ENCODE data around the gene ATG13. TPM values are rescaled to one million over a fixed set of nuclear protein-coding genes. Genes with fewer than 3 reads are reported as not detected.

ATG13 gene
- total and polyA plus RNA-seq, 2 experiments from 2014 or later, result 32.9 to 71.1 TPM

DNA sequence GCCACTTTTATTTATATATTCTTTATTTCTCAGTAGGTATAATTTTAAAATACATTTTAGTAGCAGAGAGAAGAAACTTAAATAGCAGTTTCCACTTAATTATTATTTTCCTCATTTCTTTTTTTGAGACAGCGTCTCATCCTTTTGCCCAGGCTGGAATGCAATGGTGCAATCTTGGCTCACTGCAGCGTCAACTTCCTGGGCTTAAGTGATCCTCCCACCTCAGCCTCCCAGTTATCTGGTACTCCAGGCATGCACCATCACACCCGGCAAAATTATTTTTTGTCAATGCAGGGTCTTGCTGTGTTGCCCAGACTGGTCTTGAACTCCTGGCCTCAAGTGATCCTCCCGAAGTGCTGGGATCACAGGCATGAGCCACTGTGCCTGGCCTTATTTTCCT is 38.3 kb downstream of the ATG13 start (continued):
- TF ChIP-seq ZNF331 (CRISPR knock-in tag; IDR thresholded peaks at IDR 0.05; ENCODE audit: low read depth) (no peak), POLR2AphosphoS5 (IDR thresholded peaks at IDR 0.05; ENCODE audit: low read depth) (no peak), EZH2phosphoT487 (IDR thresholded peaks at IDR 0.05; ENCODE audit: unreplicated experiment) (no peak), STAT1 (IDR thresholded peaks at IDR 0.05; ENCODE audit: unreplicated experiment) (no peak), NANOG (IDR thresholded peaks at IDR 0.05; ENCODE audit: borderline replicate concordance) (no peak), EZH2 (IDR thresholded peaks at IDR 0.05; ENCODE audit: low read depth, unreplicated experiment) (no peak), CREB1 (CRISPR knock-in tag; IDR thresholded peaks at IDR 0.05; ENCODE audit: low read depth) (no peak)
- TF ChIP-seq, protein P1, sequence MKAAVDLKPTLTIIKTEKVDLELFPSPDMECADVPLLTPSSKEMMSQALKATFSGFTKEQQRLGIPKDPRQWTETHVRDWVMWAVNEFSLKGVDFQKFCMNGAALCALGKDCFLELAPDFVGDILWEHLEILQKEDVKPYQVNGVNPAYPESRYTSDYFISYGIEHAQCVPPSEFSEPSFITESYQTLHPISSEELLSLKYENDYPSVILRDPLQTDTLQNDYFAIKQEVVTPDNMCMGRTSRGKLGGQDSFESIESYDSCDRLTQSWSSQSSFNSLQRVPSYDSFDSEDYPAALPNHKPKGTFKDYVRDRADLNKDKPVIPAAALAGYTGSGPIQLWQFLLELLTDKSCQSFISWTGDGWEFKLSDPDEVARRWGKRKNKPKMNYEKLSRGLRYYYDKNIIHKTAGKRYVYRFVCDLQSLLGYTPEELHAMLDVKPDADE (IDR thresholded peaks at IDR 0.05), result no peak
- TF ChIP-seq, protein P2, sequence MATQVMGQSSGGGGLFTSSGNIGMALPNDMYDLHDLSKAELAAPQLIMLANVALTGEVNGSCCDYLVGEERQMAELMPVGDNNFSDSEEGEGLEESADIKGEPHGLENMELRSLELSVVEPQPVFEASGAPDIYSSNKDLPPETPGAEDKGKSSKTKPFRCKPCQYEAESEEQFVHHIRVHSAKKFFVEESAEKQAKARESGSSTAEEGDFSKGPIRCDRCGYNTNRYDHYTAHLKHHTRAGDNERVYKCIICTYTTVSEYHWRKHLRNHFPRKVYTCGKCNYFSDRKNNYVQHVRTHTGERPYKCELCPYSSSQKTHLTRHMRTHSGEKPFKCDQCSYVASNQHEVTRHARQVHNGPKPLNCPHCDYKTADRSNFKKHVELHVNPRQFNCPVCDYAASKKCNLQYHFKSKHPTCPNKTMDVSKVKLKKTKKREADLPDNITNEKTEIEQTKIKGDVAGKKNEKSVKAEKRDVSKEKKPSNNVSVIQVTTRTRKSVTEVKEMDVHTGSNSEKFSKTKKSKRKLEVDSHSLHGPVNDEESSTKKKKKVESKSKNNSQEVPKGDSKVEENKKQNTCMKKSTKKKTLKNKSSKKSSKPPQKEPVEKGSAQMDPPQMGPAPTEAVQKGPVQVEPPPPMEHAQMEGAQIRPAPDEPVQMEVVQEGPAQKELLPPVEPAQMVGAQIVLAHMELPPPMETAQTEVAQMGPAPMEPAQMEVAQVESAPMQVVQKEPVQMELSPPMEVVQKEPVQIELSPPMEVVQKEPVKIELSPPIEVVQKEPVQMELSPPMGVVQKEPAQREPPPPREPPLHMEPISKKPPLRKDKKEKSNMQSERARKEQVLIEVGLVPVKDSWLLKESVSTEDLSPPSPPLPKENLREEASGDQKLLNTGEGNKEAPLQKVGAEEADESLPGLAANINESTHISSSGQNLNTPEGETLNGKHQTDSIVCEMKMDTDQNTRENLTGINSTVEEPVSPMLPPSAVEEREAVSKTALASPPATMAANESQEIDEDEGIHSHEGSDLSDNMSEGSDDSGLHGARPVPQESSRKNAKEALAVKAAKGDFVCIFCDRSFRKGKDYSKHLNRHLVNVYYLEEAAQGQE (IDR thresholded peaks at IDR 0.05; ENCODE audit: unreplicated experiment), result no peak

DNA sequence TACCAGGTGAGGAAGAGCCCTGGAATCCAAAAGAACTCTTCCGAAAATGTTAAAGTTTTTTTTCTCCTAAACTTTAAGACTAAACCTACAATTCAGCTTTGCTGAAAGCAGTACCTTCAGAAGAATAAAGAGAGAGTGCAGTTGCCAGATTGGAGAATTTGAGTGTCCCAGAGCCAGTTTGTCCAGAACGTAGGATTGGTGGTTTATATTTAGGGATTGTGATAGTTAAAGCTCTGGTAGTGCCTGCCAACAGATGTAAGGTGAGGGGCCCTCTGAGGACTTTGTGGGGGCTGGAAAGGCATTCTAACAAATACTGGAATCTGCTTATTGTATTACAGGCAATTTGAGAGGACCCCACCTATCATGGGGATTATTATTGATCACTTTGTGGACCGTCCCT is 39.8 kb downstream of the ATG13 start:
- no peak overlapping the region for H3K27ac ChIP-seq (ENCODE audit: low read depth)
- H3K9me2 ChIP-seq (ENCODE audit: insufficient read depth), result no peaks in the 10 kb centered on the region
- H3F3A ChIP-seq (replicated peaks; ENCODE audit: low read depth), result 0 out of 2 replicates have a peak, but pooled peaks cover 4% of the 10 kb centered on the region
- no peak overlapping the region for H3K4me3 ChIP-seq
- no peak overlapping the region for H3K4me2 ChIP-seq
- H3K79me2 ChIP-seq (replicated peaks; ENCODE audit: insufficient read depth), result no peaks in the 10 kb centered on the region
- Mint-ChIP-seq H3K4me1 (no peaks in the 10 kb centered on the region), H3K4me3 (no peak overlapping the region), H3K36me3 (ENCODE audit: low read depth) (peaks cover 55% of the 10 kb centered on the region), H3K9me3 (no peaks in the 10 kb centered on the region), H3K27ac (no peak overlapping the region; the same call in 1 of the 2 replicates), H3K27me3 (ENCODE audit: insufficient read depth, low read depth, poor library complexity) (no peaks in the 10 kb centered on the region)
- DNase-seq (ENCODE audit: low spot score) (no peak), ATAC-seq (no peak)
- H3K4me1 ChIP-seq (ENCODE audit: insufficient read depth), result no peaks in the 10 kb centered on the region
- no peaks in the 10 kb centered on the region for H4K20me1 ChIP-seq (replicated peaks; ENCODE audit: insufficient read depth)
- peaks cover 37% of the 10 kb centered on the region for H3K36me3 ChIP-seq (ENCODE audit: insufficient read depth)
- no peaks in the 10 kb centered on the region for H3K27me3 ChIP-seq (ENCODE audit: insufficient read depth)
- H2AFZ ChIP-seq, result no peak overlapping the region
- TF ChIP-seq, protein P1 (IDR thresholded peaks at IDR 0.05), result no peak
- TF ChIP-seq ZNF331 (CRISPR knock-in tag; IDR thresholded peaks at IDR 0.05; ENCODE audit: low read depth) (no peak), JUNB (IDR thresholded peaks at IDR 0.05; ENCODE audit: unreplicated experiment) (no peak), ZNF114 (CRISPR knock-in tag; IDR thresholded peaks at IDR 0.05) (no peak), EZH2 (IDR thresholded peaks at IDR 0.05; ENCODE audit: low read depth, unreplicated experiment) (no peak), POLR2AphosphoS5 (IDR thresholded peaks at IDR 0.05; ENCODE audit: low read depth) (no peak)
- TF ChIP-seq, protein P3, sequence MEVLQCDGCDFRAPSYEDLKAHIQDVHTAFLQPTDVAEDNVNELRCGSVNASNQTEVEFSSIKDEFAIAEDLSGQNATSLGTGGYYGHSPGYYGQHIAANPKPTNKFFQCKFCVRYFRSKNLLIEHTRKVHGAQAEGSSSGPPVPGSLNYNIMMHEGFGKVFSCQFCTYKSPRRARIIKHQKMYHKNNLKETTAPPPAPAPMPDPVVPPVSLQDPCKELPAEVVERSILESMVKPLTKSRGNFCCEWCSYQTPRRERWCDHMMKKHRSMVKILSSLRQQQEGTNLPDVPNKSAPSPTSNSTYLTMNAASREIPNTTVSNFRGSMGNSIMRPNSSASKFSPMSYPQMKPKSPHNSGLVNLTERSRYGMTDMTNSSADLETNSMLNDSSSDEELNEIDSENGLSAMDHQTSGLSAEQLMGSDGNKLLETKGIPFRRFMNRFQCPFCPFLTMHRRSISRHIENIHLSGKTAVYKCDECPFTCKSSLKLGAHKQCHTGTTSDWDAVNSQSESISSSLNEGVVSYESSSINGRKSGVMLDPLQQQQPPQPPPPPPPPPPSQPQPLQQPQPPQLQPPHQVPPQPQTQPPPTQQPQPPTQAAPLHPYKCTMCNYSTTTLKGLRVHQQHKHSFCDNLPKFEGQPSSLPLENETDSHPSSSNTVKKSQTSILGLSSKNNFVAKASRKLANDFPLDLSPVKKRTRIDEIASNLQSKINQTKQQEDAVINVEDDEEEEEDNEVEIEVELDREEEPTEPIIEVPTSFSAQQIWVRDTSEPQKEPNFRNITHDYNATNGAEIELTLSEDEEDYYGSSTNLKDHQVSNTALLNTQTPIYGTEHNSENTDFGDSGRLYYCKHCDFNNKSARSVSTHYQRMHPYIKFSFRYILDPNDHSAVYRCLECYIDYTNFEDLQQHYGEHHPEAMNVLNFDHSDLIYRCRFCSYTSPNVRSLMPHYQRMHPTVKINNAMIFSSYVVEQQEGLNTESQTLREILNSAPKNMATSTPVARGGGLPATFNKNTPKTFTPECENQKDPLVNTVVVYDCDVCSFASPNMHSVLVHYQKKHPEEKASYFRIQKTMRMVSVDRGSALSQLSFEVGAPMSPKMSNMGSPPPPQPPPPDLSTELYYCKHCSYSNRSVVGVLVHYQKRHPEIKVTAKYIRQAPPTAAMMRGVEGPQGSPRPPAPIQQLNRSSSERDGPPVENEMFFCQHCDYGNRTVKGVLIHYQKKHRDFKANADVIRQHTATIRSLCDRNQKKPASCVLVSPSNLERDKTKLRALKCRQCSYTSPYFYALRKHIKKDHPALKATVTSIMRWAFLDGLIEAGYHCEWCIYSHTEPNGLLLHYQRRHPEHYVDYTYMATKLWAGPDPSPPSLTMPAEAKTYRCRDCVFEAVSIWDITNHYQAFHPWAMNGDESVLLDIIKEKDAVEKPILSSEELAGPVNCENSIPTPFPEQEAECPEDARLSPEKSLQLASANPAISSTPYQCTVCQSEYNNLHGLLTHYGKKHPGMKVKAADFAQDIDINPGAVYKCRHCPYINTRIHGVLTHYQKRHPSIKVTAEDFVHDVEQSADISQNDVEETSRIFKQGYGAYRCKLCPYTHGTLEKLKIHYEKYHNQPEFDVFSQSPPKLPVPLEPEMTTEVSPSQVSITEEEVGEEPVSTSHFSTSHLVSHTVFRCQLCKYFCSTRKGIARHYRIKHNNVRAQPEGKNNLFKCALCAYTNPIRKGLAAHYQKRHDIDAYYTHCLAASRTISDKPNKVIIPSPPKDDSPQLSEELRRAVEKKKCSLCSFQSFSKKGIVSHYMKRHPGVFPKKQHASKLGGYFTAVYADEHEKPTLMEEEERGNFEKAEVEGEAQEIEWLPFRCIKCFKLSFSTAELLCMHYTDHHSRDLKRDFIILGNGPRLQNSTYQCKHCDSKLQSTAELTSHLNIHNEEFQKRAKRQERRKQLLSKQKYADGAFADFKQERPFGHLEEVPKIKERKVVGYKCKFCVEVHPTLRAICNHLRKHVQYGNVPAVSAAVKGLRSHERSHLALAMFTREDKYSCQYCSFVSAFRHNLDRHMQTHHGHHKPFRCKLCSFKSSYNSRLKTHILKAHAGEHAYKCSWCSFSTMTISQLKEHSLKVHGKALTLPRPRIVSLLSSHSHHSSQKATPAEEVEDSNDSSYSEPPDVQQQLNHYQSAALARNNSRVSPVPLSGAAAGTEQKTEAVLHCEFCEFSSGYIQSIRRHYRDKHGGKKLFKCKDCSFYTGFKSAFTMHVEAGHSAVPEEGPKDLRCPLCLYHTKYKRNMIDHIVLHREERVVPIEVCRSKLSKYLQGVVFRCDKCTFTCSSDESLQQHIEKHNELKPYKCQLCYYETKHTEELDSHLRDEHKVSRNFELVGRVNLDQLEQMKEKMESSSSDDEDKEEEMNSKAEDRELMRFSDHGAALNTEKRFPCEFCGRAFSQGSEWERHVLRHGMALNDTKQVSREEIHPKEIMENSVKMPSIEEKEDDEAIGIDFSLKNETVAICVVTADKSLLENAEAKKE (CRISPR knock-in tag; IDR thresholded peaks at IDR 0.05), result no peak
